HEK293T (cell line): ENCODE data around the gene AHNAK.

Experiments used
- ARNT ChIP-seq: fragments of 450-650 bp; IDR thresholded peaks from 2 replicates; pipeline ENCODE4 v1.6.1; 2017; ENCODE audit warnings: mild to moderate bottlenecking
- BHLHE40 ChIP-seq: fragments of 450-650 bp; IDR thresholded peaks from 2 replicates; pipeline ENCODE4 v1.6.1; 2016; ENCODE audit warnings: mild to moderate bottlenecking, moderate library complexity, borderline replicate concordance
- FOXK2 ChIP-seq: fragments of 450-650 bp; IDR thresholded peaks from 2 replicates; pipeline ENCODE4 v1.6.1; 2016; ENCODE audit warnings: mild to moderate bottlenecking
- L3MBTL2 ChIP-seq: fragments of 450-650 bp; conservative IDR thresholded peaks from 2 replicates; pipeline ENCODE4 v1.6.1; 2016; ENCODE audit warnings: mild to moderate bottlenecking
- NFRKB ChIP-seq: fragments of 450-650 bp; IDR thresholded peaks from 2 replicates; pipeline ENCODE4 v1.6.1; 2016; ENCODE audit warnings: mild to moderate bottlenecking, moderate library complexity
- SUZ12 ChIP-seq: fragments of 450-650 bp; IDR thresholded peaks from 2 replicates; pipeline ENCODE4 v1.6.1; 2016; ENCODE audit warnings: mild to moderate bottlenecking
- ZNF384 ChIP-seq: fragments of 450-650 bp; IDR thresholded peaks from 2 replicates; pipeline ENCODE4 v1.6.1; 2016

DNA sequence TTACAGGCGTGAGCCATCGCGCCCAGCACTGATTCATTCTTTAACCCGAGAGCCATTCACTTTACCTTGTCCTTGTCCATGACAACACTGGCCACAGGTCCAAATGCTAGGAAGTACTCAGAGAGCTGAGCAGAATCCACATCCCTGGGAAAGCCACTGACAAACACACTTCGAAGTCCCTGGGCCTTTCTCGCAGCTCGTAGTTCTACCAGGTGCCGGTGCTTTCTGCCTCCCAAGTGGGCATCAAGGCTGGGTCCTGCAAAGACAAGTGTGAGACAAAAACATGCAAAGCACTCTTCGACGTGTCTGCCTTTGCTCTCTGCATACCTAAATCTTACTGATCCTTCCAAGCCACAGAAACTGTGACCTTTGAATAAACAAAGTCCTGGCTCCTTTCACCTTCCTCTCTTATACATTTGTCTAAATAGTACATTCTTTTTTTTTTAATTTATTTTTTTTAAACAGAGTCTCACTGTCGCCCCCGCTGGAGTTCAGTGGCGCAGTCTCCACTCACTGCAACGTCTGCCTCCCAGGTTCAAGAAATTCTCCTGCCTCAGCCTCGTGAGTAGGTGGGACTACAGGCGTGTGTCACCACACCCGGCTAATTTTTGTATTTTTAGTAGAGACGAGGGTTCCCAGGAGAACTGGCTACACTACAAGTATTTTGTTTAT is 42.5 kb upstream of the AHNAK start:
- TF ChIP-seq ZNF384 (peak; percentile 79), SUZ12 (no peak), L3MBTL2 (no peak), ARNT (no peak), BHLHE40 (no peak), FOXK2 (no peak), NFRKB (no peak)
